ENCODE results near the gene TRANK1. TPM values are rescaled to one million over a fixed set of nuclear protein-coding genes. Genes with fewer than 3 reads are reported as not detected.
"Not testable (repeated sequence)": the region's sequence is repeated elsewhere in the genome, so short reads cannot be mapped to it uniquely, and the experiment has no call there.

Gene TRANK1
- total RNA-seq, 2 experiments from 2014 or later, result 3.6 to 4.0 TPM

- ChIA-PET CTCF (interaction anchor here (0.7 to 2.6 kb wide), 2 partner anchors 44 to 92 kb away, joined by 4 to 9 read pairs; no protein-coding TSS in a partner anchor), POLR2A (no interaction called here)
Observed at GRCh38 chr3:36960502-36960901, 15.6 kb upstream of the TRANK1 start.

- ChIA-PET CTCF (interaction anchor here (0.6 to 2.6 kb wide), 8 partner anchors 43 to 187 kb away, joined by 3 to 9 read pairs (median 3); no protein-coding TSS in a partner anchor), POLR2A (no interaction called here)
Observed at GRCh38 chr3:36959821-36960220, 15.0 kb upstream of the TRANK1 start.

- POLR2A ChIA-PET, result interaction anchor here (1.0 to 1.1 kb wide), 3 partner anchors 35 to 82 kb away, joined by 3 to 4 read pairs (median 3); partner anchors contain the start of genes EPM2AIP1 and MLH1
- CTCF ChIA-PET, result interaction anchor here (0.7 to 2.6 kb wide), 18 partner anchors 8 to 260 kb away, joined by 3 to 9 read pairs (median 4); partner anchors contain the start of gene EPM2AIP1
Observed at GRCh38 chr3:36957862-36958686, 13.2 kb upstream of the TRANK1 start.

- ChIA-PET CTCF (interaction anchor here (2.1 kb wide), 1 partner anchor 82 kb away, joined by 4 read pairs; no protein-coding TSS in a partner anchor), POLR2A (no interaction called here)
Observed at GRCh38 chr3:36957063-36957462, 12.2 kb upstream of the TRANK1 start.

GRCh38 chr3:36956155-36956554 is 11.3 kb upstream of the TRANK1 start:
- ChIA-PET POLR2A (no interaction called here), CTCF (interaction anchor here (0.6 kb wide), 1 partner anchor 162 kb away, joined by 3 read pairs; no protein-coding TSS in a partner anchor)

GRCh38 chr3:36954452-36955134 is 9.7 kb upstream of the TRANK1 start:
- ChIA-PET POLR2A (no interaction called here), CTCF (no interaction called here)

- ChIA-PET CTCF (interaction anchor here (1.0 kb wide), 1 partner anchor 11 kb away, joined by 5 read pairs; no protein-coding TSS in a partner anchor), POLR2A (interaction anchor here (0.6 to 0.7 kb wide), 3 partner anchors 30 to 65 kb away, joined by 3 read pairs; no protein-coding TSS in a partner anchor)
Observed at GRCh38 chr3:36947814-36948213, 3.0 kb upstream of the TRANK1 start.

GRCh38 chr3:36945333-36945980 is 603 bp upstream of the TRANK1 start:
- ChIA-PET POLR2A (interaction anchor here (1.8 kb wide), 1 partner anchor 48 kb away, joined by 6 read pairs; the partner anchor contains the start of genes EPM2AIP1 and MLH1), CTCF (interaction anchor here (0.8 to 1.2 kb wide), 2 partner anchors 13 to 22 kb away, joined by 4 read pairs; no protein-coding TSS in a partner anchor)

- CTCF ChIA-PET, result interaction anchor here (0.7 to 1.1 kb wide), 2 partner anchors 9 to 15 kb away, joined by 3 to 4 read pairs; no protein-coding TSS in a partner anchor
- POLR2A ChIA-PET, result interaction anchor here (0.5 to 1.8 kb wide), 2 partner anchors 32 to 49 kb away, joined by 3 to 6 read pairs; partner anchors contain the start of genes EPM2AIP1 and MLH1
Observed at GRCh38 chr3:36944012-36944640, 728 bp downstream of the TRANK1 start.

GRCh38 chr3:36943601-36944000 is 1.3 kb downstream of the TRANK1 start:
- POLR2A ChIA-PET, result interaction anchor here (0.5 to 1.8 kb wide), 2 partner anchors 32 to 50 kb away, joined by 3 to 6 read pairs; partner anchors contain the start of genes EPM2AIP1 and MLH1
- CTCF ChIA-PET, result interaction anchor here (1.1 kb wide), 1 partner anchor 15 kb away, joined by 4 read pairs; no protein-coding TSS in a partner anchor

GRCh38 chr3:36942638-36943248 is 2.1 kb downstream of the TRANK1 start:
- CTCF ChIA-PET, result interaction anchor here (1.0 kb wide), 1 partner anchor 16 kb away, joined by 5 read pairs; no protein-coding TSS in a partner anchor
- POLR2A ChIA-PET, result interaction anchor here (1.1 kb wide), 1 partner anchor 50 kb away, joined by 3 read pairs; no protein-coding TSS in a partner anchor

- CTCF ChIA-PET, result interaction anchor here (0.7 kb wide), 1 partner anchor 53 kb away, joined by 3 read pairs; no protein-coding TSS in a partner anchor
Observed at GRCh38 chr3:36941658-36942057, 3.2 kb downstream of the TRANK1 start.

GRCh38 chr3:36941162-36941561 is 3.7 kb downstream of the TRANK1 start:
- CTCF ChIA-PET, result no interaction called here
- POLR2A ChIA-PET, result no interaction called here

More at GRCh38 chr3:36941658-36942057, 3.2 kb downstream of the TRANK1 start:
- POLR2A ChIA-PET, result no interaction called here

- CTCF ChIA-PET, result no interaction called here
- POLR2A ChIA-PET, result no interaction called here
Observed at GRCh38 chr3:36937492-36937891, 7.4 kb downstream of the TRANK1 start.

GRCh38 chr3:36933540-36934296 is 11.1 kb downstream of the TRANK1 start:
- ChIA-PET POLR2A (no interaction called here), CTCF (no interaction called here)

- CTCF ChIA-PET, POLR2A ChIA-PET: not testable (repeated sequence)
Observed at GRCh38 chr3:36931424-36931823, 13.4 kb downstream of the TRANK1 start.

GRCh38 chr3:36928220-36928619 is 16.6 kb downstream of the TRANK1 start:
- CTCF ChIA-PET, result no interaction called here
- POLR2A ChIA-PET, result no interaction called here
